Liver (tissue), 9 donors: ENCODE results near the gene TRIM71. TPM values are rescaled to one million over a fixed set of nuclear protein-coding genes. Genes with fewer than 3 reads are reported as not detected.

Experiments used
- DNase-seq: peaks from one replicate; pipeline ENCODE4 v3.0.0-alpha.2; 2017; ENCODE audit warnings: low spot score
- H3K27ac ChIP-seq, 2 donors: one replicate each; pipeline ENCODE4 v1.7.0; 2013; ENCODE audit warnings: inconsistent platforms in 2 of 2, low read length in 2 of 2, control low read depth in 1 of 2, low read depth in 1 of 2, mild to moderate bottlenecking in 1 of 2
- H3K27me3 ChIP-seq, 4 donors: one replicate each; pipeline versions ENCODE4 v1.6.1 to v1.7.0; 2013; ENCODE audit warnings: low read length in 3 of 4, inconsistent platforms in 1 of 4, mild to moderate bottlenecking in 1 of 4, moderate library complexity in 1 of 4; ENCODE audit not compliant: control insufficient read depth in 4 of 4, insufficient read depth in 4 of 4
- H3K36me3 ChIP-seq, 4 donors: one replicate each; pipeline versions ENCODE4 v1.6.1 to v1.7.0; 2013; ENCODE audit warnings: low read length in 3 of 4, mild to moderate bottlenecking in 3 of 4, low read depth in 1 of 4, moderate library complexity in 1 of 4; ENCODE audit not compliant: control insufficient read depth in 4 of 4, insufficient read depth in 3 of 4
- H3K4me1 ChIP-seq, 4 donors: one replicate each; pipeline versions ENCODE4 v1.6.1 to v1.7.0; 2013; ENCODE audit warnings: low read length in 3 of 4, mild to moderate bottlenecking in 3 of 4, moderate library complexity in 1 of 4; ENCODE audit not compliant: control insufficient read depth in 4 of 4, insufficient read depth in 4 of 4
- H3K4me3 ChIP-seq, 3 donors: one replicate each; pipeline versions ENCODE4 v1.6.1 to v1.7.0; 2013; ENCODE audit warnings: low read length in 3 of 3, control low read depth in 1 of 3, low read depth in 1 of 3, mild to moderate bottlenecking in 1 of 3
- H3K9ac ChIP-seq, 2 donors: one replicate each; pipeline ENCODE4 v1.7.0; 2013; ENCODE audit warnings: low read length in 2 of 2, mild to moderate bottlenecking in 2 of 2, moderate library complexity in 2 of 2, control low read depth in 1 of 2, low read depth in 1 of 2
- H3K9me3 ChIP-seq, 4 donors: one replicate each; pipeline versions ENCODE4 v1.6.1 to v1.7.0; 2013; ENCODE audit warnings: low read length in 3 of 4; ENCODE audit not compliant: control insufficient read depth in 4 of 4
- EGR1 ChIP-seq, 2 donors: IDR thresholded peaks; 2 replicates each; pipeline ENCODE4 v1.6.1; 2016 to 2018; ENCODE audit warnings: antibody characterized with exemption in 2 of 2, low read depth in 2 of 2
- FOXA1 ChIP-seq: IDR thresholded peaks from 2 replicates; pipeline ENCODE4 v1.6.1; 2016; ENCODE audit warnings: antibody characterized with exemption
- FOXA2 ChIP-seq: IDR thresholded peaks from 2 replicates; pipeline ENCODE4 v1.6.1; 2016; ENCODE audit warnings: antibody characterized with exemption
- GABPA ChIP-seq, 2 donors: IDR thresholded peaks in 1 of 2; conservative IDR thresholded peaks in 1 of 2; 2 replicates each; pipeline ENCODE4 v1.6.1; 2016; ENCODE audit warnings: antibody characterized with exemption in 2 of 2, mild to moderate bottlenecking in 1 of 2, moderate library complexity in 1 of 2
- HNF4A ChIP-seq, 2 donors: conservative IDR thresholded peaks; 2 replicates each; pipeline ENCODE4 v1.6.1; 2016; ENCODE audit warnings: antibody characterized with exemption in 2 of 2, mild to moderate bottlenecking in 2 of 2
- HNF4G ChIP-seq: IDR thresholded peaks from 2 replicates; pipeline ENCODE4 v1.6.1; 2016; ENCODE audit warnings: antibody characterized with exemption
- JUND ChIP-seq, 2 donors: IDR thresholded peaks; 2 replicates each; pipeline ENCODE4 v1.6.1; 2016; ENCODE audit warnings: antibody characterized with exemption in 2 of 2
- NR2F2 ChIP-seq: IDR thresholded peaks from 2 replicates; pipeline ENCODE4 v1.6.1; 2016; ENCODE audit warnings: antibody characterized with exemption
- RAD21 ChIP-seq, 2 donors: IDR thresholded peaks; 2 replicates each; pipeline ENCODE4 v1.6.1; 2016; ENCODE audit warnings: antibody characterized with exemption in 2 of 2, mild to moderate bottlenecking in 2 of 2
- RXRA ChIP-seq, 2 donors: IDR thresholded peaks; 2 replicates each; pipeline ENCODE4 v1.6.1; 2017 to 2018; ENCODE audit warnings: antibody characterized with exemption in 2 of 2, mild to moderate bottlenecking in 1 of 2
- SP1 ChIP-seq: IDR thresholded peaks from 2 replicates; pipeline ENCODE4 v1.6.1; 2018; ENCODE audit warnings: antibody characterized with exemption, mild to moderate bottlenecking
- TAF1 ChIP-seq: conservative IDR thresholded peaks from 2 replicates; pipeline ENCODE4 v1.6.1; 2016; ENCODE audit warnings: antibody characterized with exemption, mild to moderate bottlenecking
- YY1 ChIP-seq: IDR thresholded peaks from 2 replicates; pipeline ENCODE4 v1.6.1; 2016; ENCODE audit warnings: antibody characterized with exemption, mild to moderate bottlenecking
- WGBS: extraction: QIAGEN DNeasy Blood & Tissue Kit; methylation state at CpG from one replicate; pipeline ENCODE4 v1.1.7; 2013; 5-methylcytosine and 5-hydroxymethylcytosine counted together
- polyA plus RNA-seq, 2 donors: library from polyadenylated mRNA; stranded (reverse) in 1 of 2; unstranded in 1 of 2; fragments of 200-250 nt in 1 of 2; fragments of >200 nt in 1 of 2; fragmentation: Nextera tagmentation in 1 of 2; extraction: Ambion mirVana in 1 of 2; gene quantifications; one replicate each; pipeline versions ENCODE4 v1.2.1 to v1.2.3, GENCODE V29; 2013 to 2015
- total RNA-seq, 2 donors: library from RNA; depleted of rRNA; stranded (reverse); fragments of >200 nt; gene quantifications; one replicate each; pipeline ENCODE4 v1.2.3, GENCODE V29; 2014
- TF ChIP-seq, protein P1 (sequence below): IDR thresholded peaks from 2 replicates; pipeline ENCODE4 v1.6.1; 2016; ENCODE audit warnings: antibody characterized with exemption
- TF ChIP-seq, protein P2 (sequence below): IDR thresholded peaks from 2 replicates; pipeline ENCODE4 v1.6.1; 2016; ENCODE audit warnings: antibody characterized with exemption, mild to moderate bottlenecking
- TF ChIP-seq, protein P3 (sequence below): fragments of 150-350 bp; IDR thresholded peaks from 2 replicates; pipeline ENCODE4 v1.5.1; 2017; ENCODE audit warnings: improper control_type of control experiment, low read depth, low read length; ENCODE audit not compliant: missing input control
- TF ChIP-seq, protein P4 (sequence below): IDR thresholded peaks from 2 replicates; pipeline ENCODE4 v1.6.1; 2016; ENCODE audit warnings: antibody characterized with exemption
- TF ChIP-seq, protein P5 (sequence below): IDR thresholded peaks from 2 replicates; pipeline ENCODE4 v1.6.1; 2016; ENCODE audit warnings: antibody characterized with exemption
- donor health status: healthy.
- donor health status: healthy.
- donor health status: healthy.
- donor health status: healthy.
- donor health status: healthy.

Gene TRIM71
- 1 to 10 TPM in 1 of 2 donors, under 1 TPM in 1; under 0.01 to 9.1 TPM for total RNA-seq
- not detected for polyA plus RNA-seq

DNA sequence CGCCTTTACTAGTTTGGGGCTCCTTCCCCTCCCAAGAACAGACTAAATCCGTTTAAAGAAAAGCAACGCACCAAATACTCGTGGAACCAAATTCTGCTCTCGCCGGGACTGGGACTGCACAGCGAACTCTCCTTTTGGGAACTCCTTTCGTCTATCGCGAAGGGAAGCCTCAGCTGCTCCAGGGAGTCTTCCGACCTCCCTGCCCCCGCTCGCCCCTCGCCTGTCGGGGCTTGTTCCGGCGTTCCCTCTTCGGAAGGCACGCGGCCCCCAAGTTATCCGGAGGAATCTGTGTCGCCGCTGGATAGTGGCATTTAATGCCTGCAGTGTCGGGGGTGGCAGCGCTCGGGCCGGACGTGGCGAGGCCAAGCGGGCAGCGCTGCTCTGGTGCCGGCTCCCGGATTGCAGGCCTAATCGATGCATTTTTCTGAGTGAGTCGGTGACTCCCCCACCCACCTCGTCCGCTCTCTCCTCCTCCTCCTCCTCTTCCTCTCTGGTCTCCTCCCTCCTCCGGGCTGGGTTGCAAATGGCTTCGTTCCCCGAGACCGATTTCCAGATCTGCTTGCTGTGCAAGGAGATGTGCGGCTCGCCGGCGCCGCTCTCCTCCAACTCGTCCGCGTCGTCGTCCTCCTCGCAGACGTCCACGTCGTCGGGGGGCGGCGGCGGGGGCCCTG lies at the start of gene TRIM71:
Gene TRIM71, plus strand, starts transcription at position 440 of the 671 bp plus-strand sequence. Its CDS starts 84 bp downstream, at position 524.
- no peak within 1 kb of the TSS for H3K9ac ChIP-seq
- DNase-seq = peak; percentile 44
- peaks cover 0 to 15% (median 0%) of the 10 kb centered on the region in 4 donors for H3K9me3 ChIP-seq
- peaks cover 16 to 30% (median 21%) of the 10 kb centered on the region in 4 donors for H3K4me1 ChIP-seq
- H3K27me3 ChIP-seq = peaks cover 2 to 33% (median 21%) of the 10 kb centered on the region in 4 donors
- peak within 1 kb of the TSS; percentile 32 to 54 (median 50) for H3K4me3 ChIP-seq
- WGBS = 3% methylated on average over 59 of the region's 59 CpGs
- TF ChIP-seq RXRA (IDR thresholded peaks at IDR 0.05) (no peak), HNF4A (conservative IDR thresholded peaks at IDR 0.05) (no peak), YY1 (no peak), GABPA (IDR thresholded peaks at IDR 0.05 in 1 of 2, conservative IDR thresholded peaks at IDR 0.05 in 1 of 2) (no peak), SP1 (no peak), FOXA1 (no peak), HNF4G (no peak), NR2F2 (no peak), FOXA2 (no peak), TAF1 (no peak), JUND (IDR thresholded peaks at IDR 0.05) (no peak), RAD21 (IDR thresholded peaks at IDR 0.05) (no peak), EGR1 (IDR thresholded peaks at IDR 0.05; ENCODE audit: low read depth in 2 of 2) (no peak)
- TF ChIP-seq, protein P1, sequence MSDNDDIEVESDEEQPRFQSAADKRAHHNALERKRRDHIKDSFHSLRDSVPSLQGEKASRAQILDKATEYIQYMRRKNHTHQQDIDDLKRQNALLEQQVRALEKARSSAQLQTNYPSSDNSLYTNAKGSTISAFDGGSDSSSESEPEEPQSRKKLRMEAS = no peak
- TF ChIP-seq, protein P2, sequence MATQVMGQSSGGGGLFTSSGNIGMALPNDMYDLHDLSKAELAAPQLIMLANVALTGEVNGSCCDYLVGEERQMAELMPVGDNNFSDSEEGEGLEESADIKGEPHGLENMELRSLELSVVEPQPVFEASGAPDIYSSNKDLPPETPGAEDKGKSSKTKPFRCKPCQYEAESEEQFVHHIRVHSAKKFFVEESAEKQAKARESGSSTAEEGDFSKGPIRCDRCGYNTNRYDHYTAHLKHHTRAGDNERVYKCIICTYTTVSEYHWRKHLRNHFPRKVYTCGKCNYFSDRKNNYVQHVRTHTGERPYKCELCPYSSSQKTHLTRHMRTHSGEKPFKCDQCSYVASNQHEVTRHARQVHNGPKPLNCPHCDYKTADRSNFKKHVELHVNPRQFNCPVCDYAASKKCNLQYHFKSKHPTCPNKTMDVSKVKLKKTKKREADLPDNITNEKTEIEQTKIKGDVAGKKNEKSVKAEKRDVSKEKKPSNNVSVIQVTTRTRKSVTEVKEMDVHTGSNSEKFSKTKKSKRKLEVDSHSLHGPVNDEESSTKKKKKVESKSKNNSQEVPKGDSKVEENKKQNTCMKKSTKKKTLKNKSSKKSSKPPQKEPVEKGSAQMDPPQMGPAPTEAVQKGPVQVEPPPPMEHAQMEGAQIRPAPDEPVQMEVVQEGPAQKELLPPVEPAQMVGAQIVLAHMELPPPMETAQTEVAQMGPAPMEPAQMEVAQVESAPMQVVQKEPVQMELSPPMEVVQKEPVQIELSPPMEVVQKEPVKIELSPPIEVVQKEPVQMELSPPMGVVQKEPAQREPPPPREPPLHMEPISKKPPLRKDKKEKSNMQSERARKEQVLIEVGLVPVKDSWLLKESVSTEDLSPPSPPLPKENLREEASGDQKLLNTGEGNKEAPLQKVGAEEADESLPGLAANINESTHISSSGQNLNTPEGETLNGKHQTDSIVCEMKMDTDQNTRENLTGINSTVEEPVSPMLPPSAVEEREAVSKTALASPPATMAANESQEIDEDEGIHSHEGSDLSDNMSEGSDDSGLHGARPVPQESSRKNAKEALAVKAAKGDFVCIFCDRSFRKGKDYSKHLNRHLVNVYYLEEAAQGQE = no peak
- TF ChIP-seq, protein P3, sequence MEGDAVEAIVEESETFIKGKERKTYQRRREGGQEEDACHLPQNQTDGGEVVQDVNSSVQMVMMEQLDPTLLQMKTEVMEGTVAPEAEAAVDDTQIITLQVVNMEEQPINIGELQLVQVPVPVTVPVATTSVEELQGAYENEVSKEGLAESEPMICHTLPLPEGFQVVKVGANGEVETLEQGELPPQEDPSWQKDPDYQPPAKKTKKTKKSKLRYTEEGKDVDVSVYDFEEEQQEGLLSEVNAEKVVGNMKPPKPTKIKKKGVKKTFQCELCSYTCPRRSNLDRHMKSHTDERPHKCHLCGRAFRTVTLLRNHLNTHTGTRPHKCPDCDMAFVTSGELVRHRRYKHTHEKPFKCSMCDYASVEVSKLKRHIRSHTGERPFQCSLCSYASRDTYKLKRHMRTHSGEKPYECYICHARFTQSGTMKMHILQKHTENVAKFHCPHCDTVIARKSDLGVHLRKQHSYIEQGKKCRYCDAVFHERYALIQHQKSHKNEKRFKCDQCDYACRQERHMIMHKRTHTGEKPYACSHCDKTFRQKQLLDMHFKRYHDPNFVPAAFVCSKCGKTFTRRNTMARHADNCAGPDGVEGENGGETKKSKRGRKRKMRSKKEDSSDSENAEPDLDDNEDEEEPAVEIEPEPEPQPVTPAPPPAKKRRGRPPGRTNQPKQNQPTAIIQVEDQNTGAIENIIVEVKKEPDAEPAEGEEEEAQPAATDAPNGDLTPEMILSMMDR = no peak
- TF ChIP-seq, protein P4, sequence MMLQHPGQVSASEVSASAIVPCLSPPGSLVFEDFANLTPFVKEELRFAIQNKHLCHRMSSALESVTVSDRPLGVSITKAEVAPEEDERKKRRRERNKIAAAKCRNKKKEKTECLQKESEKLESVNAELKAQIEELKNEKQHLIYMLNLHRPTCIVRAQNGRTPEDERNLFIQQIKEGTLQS = no peak
- TF ChIP-seq, protein P5, sequence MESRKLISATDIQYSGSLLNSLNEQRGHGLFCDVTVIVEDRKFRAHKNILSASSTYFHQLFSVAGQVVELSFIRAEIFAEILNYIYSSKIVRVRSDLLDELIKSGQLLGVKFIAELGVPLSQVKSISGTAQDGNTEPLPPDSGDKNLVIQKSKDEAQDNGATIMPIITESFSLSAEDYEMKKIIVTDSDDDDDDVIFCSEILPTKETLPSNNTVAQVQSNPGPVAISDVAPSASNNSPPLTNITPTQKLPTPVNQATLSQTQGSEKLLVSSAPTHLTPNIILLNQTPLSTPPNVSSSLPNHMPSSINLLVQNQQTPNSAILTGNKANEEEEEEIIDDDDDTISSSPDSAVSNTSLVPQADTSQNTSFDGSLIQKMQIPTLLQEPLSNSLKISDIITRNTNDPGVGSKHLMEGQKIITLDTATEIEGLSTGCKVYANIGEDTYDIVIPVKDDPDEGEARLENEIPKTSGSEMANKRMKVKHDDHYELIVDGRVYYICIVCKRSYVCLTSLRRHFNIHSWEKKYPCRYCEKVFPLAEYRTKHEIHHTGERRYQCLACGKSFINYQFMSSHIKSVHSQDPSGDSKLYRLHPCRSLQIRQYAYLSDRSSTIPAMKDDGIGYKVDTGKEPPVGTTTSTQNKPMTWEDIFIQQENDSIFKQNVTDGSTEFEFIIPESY = no peak
- H3K27ac ChIP-seq = no peak within 1 kb of the TSS
- no peaks in the 10 kb centered on the region for H3K36me3 ChIP-seq
